Measurements from ENCODE around the gene AHRR. TPM values are rescaled to one million over a fixed set of nuclear protein-coding genes. Genes with fewer than 3 reads are reported as not detected.
A peak's percentile ranks its signal among the peaks of the same experiment; 100 is the strongest.

The AHRR gene
- total RNA-seq, 1 experiment from 2014 or later, result 2.2 TPM

DNA sequence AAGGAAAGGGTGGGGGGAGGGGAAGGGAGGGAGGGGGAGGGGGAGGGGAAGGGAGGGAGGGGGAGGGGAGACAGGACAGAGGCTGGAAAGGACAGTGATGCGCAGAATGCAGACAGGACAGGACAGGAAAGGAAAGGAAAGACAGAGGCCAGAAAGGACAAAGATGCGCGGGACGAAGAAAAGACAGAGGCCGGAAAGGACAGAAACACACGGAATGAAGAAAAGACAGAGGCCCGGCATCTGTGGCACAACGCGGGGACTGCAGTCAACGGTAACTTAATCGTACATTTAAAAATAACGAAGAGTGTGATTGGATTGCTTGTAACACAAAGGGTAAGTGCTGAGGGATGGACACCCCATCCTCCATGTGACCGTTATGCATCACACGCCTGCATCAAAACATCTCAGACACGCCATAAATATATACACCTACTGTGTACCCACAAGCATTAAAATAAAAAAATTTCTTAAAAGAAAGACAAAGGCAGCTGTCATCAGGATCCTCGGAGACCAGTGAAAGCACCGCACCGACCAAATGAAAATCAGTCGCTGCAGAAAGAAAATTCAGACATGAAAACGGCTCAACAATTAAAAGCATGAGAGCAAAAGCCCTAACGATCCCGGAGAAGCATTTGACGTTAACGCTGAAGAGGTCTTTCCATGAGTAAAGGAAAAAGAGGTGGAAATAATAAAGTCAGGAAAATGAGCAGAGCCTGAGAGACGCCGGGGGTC, 68.5 kb downstream of the AHRR start:
- H2BK120ac ChIP-seq (ENCODE audit: low read depth, low read length, poor library complexity, severe bottlenecking), result no peak overlapping the region
- H3K4me2 ChIP-seq (ENCODE audit: insufficient read depth, insufficient read length, low read length), result no peak overlapping the region
- peaks cover 8% of the 10 kb centered on the region for H3K27me3 Mint-ChIP-seq (ENCODE audit: low read depth)
- no peaks in the 10 kb centered on the region; the same call in 1 of the 2 replicates for H3K27me3 ChIP-seq (ENCODE audit: insufficient read depth, low read length)
- no peaks in the 10 kb centered on the region for H3K4me1 ChIP-seq (ENCODE audit: insufficient read depth, low read length)
- no peak overlapping the region for H3K4ac ChIP-seq (ENCODE audit: low read depth, low read length)
- H3K23me2 ChIP-seq (ENCODE audit: insufficient read length, low read depth, low read length, poor library complexity, severe bottlenecking), result no peaks in the 10 kb centered on the region
- H3K9me3 ChIP-seq (ENCODE audit: control insufficient read depth, low read depth, low read length), result no peaks in the 10 kb centered on the region
- peaks cover 0 to 7% (median 0%) of the 10 kb centered on the region in 3 experiments; a peak in 1 of 7 replicates for H3K36me3 Mint-ChIP-seq (ENCODE audit: insufficient read depth in 1 of 3, low read depth in 3 of 3)
- H3K4me3 Mint-ChIP-seq, result no peak overlapping the region
- no peaks in the 10 kb centered on the region; a peak in 2 of 5 replicates for H3K9me3 Mint-ChIP-seq
- H3T11ph ChIP-seq (ENCODE audit: low read length), result no peak overlapping the region
- H3K79me1 ChIP-seq (ENCODE audit: insufficient read depth, low read depth, low read length, poor library complexity, severe bottlenecking), result no peaks in the 10 kb centered on the region
- no peak overlapping the region for H2BK20ac ChIP-seq (ENCODE audit: low read depth, low read length, poor library complexity, severe bottlenecking)
- H4K8ac ChIP-seq (replicated peaks; ENCODE audit: insufficient read length, low read depth, low read length), result no peak overlapping the region
- DNase-seq, result no peak
- no peak overlapping the region for H4K5ac ChIP-seq (ENCODE audit: insufficient read length, low read depth, low read length)
- H3K27ac Mint-ChIP-seq, result peak overlapping the region in 1 of 3 experiments; percentile 18; a peak in 1 of 7 replicates
- H3K79me2 ChIP-seq (ENCODE audit: insufficient read depth, low read length), result no peaks in the 10 kb centered on the region
- no peak overlapping the region for H2BK5ac ChIP-seq (ENCODE audit: insufficient read length, low read length)
- no peak overlapping the region for H3K23ac ChIP-seq (ENCODE audit: insufficient read length, low read depth, low read length)
- H2BK12ac ChIP-seq (ENCODE audit: insufficient read length, low read depth, low read length), result no peak overlapping the region
- H4K20me1 ChIP-seq (ENCODE audit: control insufficient read depth, insufficient read depth, insufficient read length), result peaks cover 3% of the 10 kb centered on the region
- WGBS (ENCODE audit: extremely low coverage, insufficient read length, low lambda C conversion rate), result no CpG with 5 or more reads among the region's 26 CpGs
- H3K18ac ChIP-seq (ENCODE audit: insufficient read length, low read depth, low read length), result no peak overlapping the region
- no peak overlapping the region for H2AK5ac ChIP-seq (ENCODE audit: insufficient read length, low read length)
- no peak overlapping the region for H2AFZ ChIP-seq (ENCODE audit: low read length)
- H3K56ac ChIP-seq (ENCODE audit: insufficient read length, low read depth, low read length), result no peak overlapping the region
- TF ChIP-seq, protein P1, sequence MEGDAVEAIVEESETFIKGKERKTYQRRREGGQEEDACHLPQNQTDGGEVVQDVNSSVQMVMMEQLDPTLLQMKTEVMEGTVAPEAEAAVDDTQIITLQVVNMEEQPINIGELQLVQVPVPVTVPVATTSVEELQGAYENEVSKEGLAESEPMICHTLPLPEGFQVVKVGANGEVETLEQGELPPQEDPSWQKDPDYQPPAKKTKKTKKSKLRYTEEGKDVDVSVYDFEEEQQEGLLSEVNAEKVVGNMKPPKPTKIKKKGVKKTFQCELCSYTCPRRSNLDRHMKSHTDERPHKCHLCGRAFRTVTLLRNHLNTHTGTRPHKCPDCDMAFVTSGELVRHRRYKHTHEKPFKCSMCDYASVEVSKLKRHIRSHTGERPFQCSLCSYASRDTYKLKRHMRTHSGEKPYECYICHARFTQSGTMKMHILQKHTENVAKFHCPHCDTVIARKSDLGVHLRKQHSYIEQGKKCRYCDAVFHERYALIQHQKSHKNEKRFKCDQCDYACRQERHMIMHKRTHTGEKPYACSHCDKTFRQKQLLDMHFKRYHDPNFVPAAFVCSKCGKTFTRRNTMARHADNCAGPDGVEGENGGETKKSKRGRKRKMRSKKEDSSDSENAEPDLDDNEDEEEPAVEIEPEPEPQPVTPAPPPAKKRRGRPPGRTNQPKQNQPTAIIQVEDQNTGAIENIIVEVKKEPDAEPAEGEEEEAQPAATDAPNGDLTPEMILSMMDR (conservative IDR thresholded peaks at IDR 0.05), result no peak
- peaks cover 20 to 37% of the 10 kb centered on the region in 2 experiments for H3K4me1 Mint-ChIP-seq
- no peak overlapping the region for H3K27ac ChIP-seq (ENCODE audit: insufficient read length, low read depth, low read length)
- H3K14ac ChIP-seq (ENCODE audit: insufficient read depth, low read length), result no peak overlapping the region
- H4K91ac ChIP-seq (ENCODE audit: insufficient read length, low read depth, low read length), result no peak overlapping the region
- H3K9ac ChIP-seq (ENCODE audit: extremely low read depth, insufficient read length, low read length), result no peak overlapping the region
- H2BK15ac ChIP-seq (ENCODE audit: low read depth, low read length), result no peak overlapping the region
